Measurements from ENCODE around the gene LPP.

LPP gene

GRCh38 chr3:188529228-188529627 lies 375.3 kb downstream of the LPP start:
- DNase-seq, result no peak

GRCh38 chr3:188530226-188530625 lies 376.3 kb downstream of the LPP start:
- no peak for DNase-seq

GRCh38 chr3:188531210-188531609 lies 377.3 kb downstream of the LPP start:
- DNase-seq, result no peak

- DNase-seq, result no peak
These were observed 379.2 kb downstream of the LPP start for GRCh38 chr3:188533172-188533571.

- DNase-seq, result no peak
These were observed 379.8 kb downstream of the LPP start for GRCh38 chr3:188533612-188534357.

- no peak for DNase-seq
These were observed 380.7 kb downstream of the LPP start for GRCh38 chr3:188534633-188535032.

- DNase-seq, result no peak
These were observed 383.6 kb downstream of the LPP start for GRCh38 chr3:188537606-188538005.

GRCh38 chr3:188539037-188539436 lies 385.1 kb downstream of the LPP start:
- DNase-seq, result no peak

- DNase-seq, result no peak
These were observed 385.8 kb downstream of the LPP start for GRCh38 chr3:188539631-188540194.

GRCh38 chr3:188542196-188542595 lies 388.2 kb downstream of the LPP start:
- DNase-seq, result no peak

- DNase-seq, result no peak
These were observed 390.1 kb downstream of the LPP start for GRCh38 chr3:188544012-188544411.

- DNase-seq, result no peak
These were observed 393.1 kb downstream of the LPP start for GRCh38 chr3:188546835-188547670.

GRCh38 chr3:188553569-188553968 lies 399.6 kb downstream of the LPP start:
- no peak for DNase-seq

GRCh38 chr3:188554404-188554803 lies 400.4 kb downstream of the LPP start:
- DNase-seq, result no peak

GRCh38 chr3:188557235-188557634 lies 403.3 kb downstream of the LPP start:
- DNase-seq, result no peak

- DNase-seq, result no peak
These were observed 404.6 kb downstream of the LPP start for GRCh38 chr3:188558343-188559071.

- DNase-seq, result no peak
These were observed 405.1 kb downstream of the LPP start for GRCh38 chr3:188559072-188559429.

- no peak for DNase-seq
These were observed 405.9 kb downstream of the LPP start for GRCh38 chr3:188559856-188560255.

- no peak for DNase-seq
These were observed 408.2 kb downstream of the LPP start for GRCh38 chr3:188562144-188562543.

GRCh38 chr3:188567478-188568195 lies 413.7 kb downstream of the LPP start:
- DNase-seq, result no peak

- no peak for DNase-seq
These were observed 414.8 kb downstream of the LPP start for GRCh38 chr3:188568736-188569135.

- no peak for DNase-seq
These were observed 417.7 kb downstream of the LPP start for GRCh38 chr3:188571531-188572095.

All from midbrain (tissue), 1 donor.